CD4-positive, alpha-beta T cell (primary cell): ENCODE results near the gene ESD. TPM values are rescaled to one million over a fixed set of nuclear protein-coding genes. Genes with fewer than 3 reads are reported as not detected.

Source experiments
- ATAC-seq: fragments of 200-7000 bp; cut with Tn5 transposase; one replicate; pipeline ENCODE4 v1.10.0; 2022; ENCODE audit warnings: mild to moderate bottlenecking; ENCODE audit not compliant: poor library complexity
- CTCF ChIA-PET: fragments of 350-600 bp; sonication (Branson Sonifier 250); formaldehyde crosslinking; loops from one replicate; lab custom pipeline; 2021; ENCODE audit warnings: antibody characterized with exemption, inconsistent platforms; lab: Charles Lee
- POLR2A ChIA-PET: fragments of 350-600 bp; sonication (Branson Sonifier 250); formaldehyde crosslinking; loops from one replicate; lab custom pipeline; 2021; ENCODE audit warnings: antibody characterized with exemption, inconsistent platforms; lab: Charles Lee
- DNase-seq, 14 experiments: peaks; one replicate each; pipeline ENCODE4 v3.0.0-alpha.2; 2013 to 2020; ENCODE audit warnings: mixed read lengths in 2 of 14
- H3K27ac ChIP-seq, 2 donors: one replicate each; pipeline versions ENCODE4 v1.5.1 to v1.7.0; 2013; ENCODE audit warnings: low read length in 2 of 2, low read depth in 1 of 2, mild to moderate bottlenecking in 1 of 2
- H3K27me3 ChIP-seq, 2 experiments: 1 replicate in 1 of 2; 2 replicates in 1 of 2; pipeline versions ENCODE4 v1.6.1 to v1.7.0; 2013; ENCODE audit warnings: low read length in 2 of 2, control low read depth in 1 of 2, mild to moderate bottlenecking in 1 of 2, moderate library complexity in 1 of 2; ENCODE audit not compliant: insufficient read depth in 2 of 2, control insufficient read depth in 1 of 2
- H3K36me3 ChIP-seq: one replicate; pipeline ENCODE4 v1.6.1; 2013; ENCODE audit warnings: low read length, control low read depth; ENCODE audit not compliant: insufficient read depth
- H3K4me1 ChIP-seq: one replicate; pipeline ENCODE4 v1.6.1; 2013; ENCODE audit warnings: low read length, control low read depth; ENCODE audit not compliant: insufficient read depth
- H3K4me3 ChIP-seq: one replicate; pipeline ENCODE4 v1.5.1; 2013; ENCODE audit warnings: mild to moderate bottlenecking, low read length, moderate library complexity
- H3K9me3 ChIP-seq, 2 experiments: 1 replicate in 1 of 2; 2 replicates in 1 of 2; pipeline versions ENCODE4 v1.6.1 to v1.7.0; 2013; ENCODE audit warnings: low read length in 2 of 2, mild to moderate bottlenecking in 2 of 2, control low read depth in 1 of 2, moderate library complexity in 1 of 2; ENCODE audit not compliant: control insufficient read depth in 1 of 2, insufficient read depth in 1 of 2
- H3K27ac Mint-ChIP-seq: one replicate; pipeline ENCODE4 v1.8.0; 2020; ENCODE audit warnings: mixed read lengths
- H3K27me3 Mint-ChIP-seq: one replicate; pipeline ENCODE4 v1.8.0; 2021; ENCODE audit warnings: mixed read lengths
- H3K36me3 Mint-ChIP-seq: one replicate; pipeline ENCODE4 v1.8.0; 2021; ENCODE audit warnings: low read depth, mixed read lengths
- H3K4me1 Mint-ChIP-seq: one replicate; pipeline ENCODE4 v1.8.0; 2021; ENCODE audit warnings: low read depth, mixed read lengths
- H3K4me3 Mint-ChIP-seq: one replicate; pipeline ENCODE4 v1.8.0; 2020; ENCODE audit warnings: mild to moderate bottlenecking, mixed read lengths
- H3K9me3 Mint-ChIP-seq: one replicate; pipeline ENCODE4 v1.8.0; 2020; ENCODE audit warnings: mixed read lengths
- CTCF ChIP-seq: fragments of 200-600 bp; IDR thresholded peaks from one replicate; pipeline ENCODE4 v1.8.0; 2022; ENCODE audit warnings: antibody characterized with exemption, mild to moderate bottlenecking
- intact Hi-C, 2 experiments: fragments of 100-400 bp; cut with DNase I in 1 of 2; cut with micrococcal nuclease in 1 of 2; formaldehyde crosslinking; loops; one replicate each; pipeline versions ENCODE4 v1.15.1 to v1.9.0; 2023 to 2025; cut with DNase I, micrococcal nuclease
- total RNA-seq, 174 experiments: library from RNA in 2 of 174; stranded (reverse) in 2 of 174; gene quantifications; one replicate each; pipeline ENCODE4 v1.2.3 and lab custom pipeline; 2021 to 2026

ESD gene
- total RNA-seq, 2 experiments from 2014 or later: 30.8 to 34.1 TPM

GRCh38 chr13:46803586-46803985 lies 6.6 kb upstream of the ESD start:
- Histone ChIP-seq H3K9me3 (no peaks in the 10 kb centered on the region), H3K4me3 (no peak overlapping the region), H3K4me1 (no peaks in the 10 kb centered on the region), H3K27me3 (no peaks in the 10 kb centered on the region), H3K27ac (no peak overlapping the region), H3K36me3 (no peaks in the 10 kb centered on the region)
- Mint-ChIP-seq H3K27me3 (peaks cover 8% of the 10 kb centered on the region), H3K4me1 (no peaks in the 10 kb centered on the region), H3K9me3 (no peaks in the 10 kb centered on the region), H3K36me3 (no peaks in the 10 kb centered on the region), H3K4me3 (no peak overlapping the region), H3K27ac (no peak overlapping the region)
- CTCF ChIA-PET: no interaction called here
- intact Hi-C loops: no loop called here
- ATAC-seq (no peak), DNase-seq (no peak)
- POLR2A ChIA-PET: no interaction called here
- TF ChIP-seq CTCF: no peak

- H3K27me3 Mint-ChIP-seq: no peaks in the 10 kb centered on the region
- no peak for ATAC-seq
- H3K4me1 Mint-ChIP-seq: peaks cover 12% of the 10 kb centered on the region
- H3K27ac Mint-ChIP-seq: no peak overlapping the region
- H3K36me3 Mint-ChIP-seq: peaks cover 9% of the 10 kb centered on the region
- no peak overlapping the region for H3K4me3 ChIP-seq
- DNase-seq: no peak
- no peaks in the 10 kb centered on the region for H3K9me3 ChIP-seq
- no peak for TF ChIP-seq CTCF
- no peak overlapping the region for H3K4me3 Mint-ChIP-seq
- ChIA-PET CTCF (no interaction called here), POLR2A (interaction anchor here (0.6 to 1.0 kb wide), 2 partner anchors 9 to 11 kb away, joined by 3 read pairs; no protein-coding TSS in a partner anchor)
- H3K27ac ChIP-seq: no peak overlapping the region
- intact Hi-C loops: no loop called here
- H3K4me1 ChIP-seq: peaks cover 9% of the 10 kb centered on the region
- H3K36me3 ChIP-seq: no peaks in the 10 kb centered on the region
- no peaks in the 10 kb centered on the region for H3K9me3 Mint-ChIP-seq
- H3K27me3 ChIP-seq: no peaks in the 10 kb centered on the region
These were observed 4.9 kb upstream of the ESD start for GRCh38 chr13:46801858-46802257.

- H3K36me3 ChIP-seq: no peaks in the 10 kb centered on the region
- ATAC-seq (no peak), DNase-seq (no peak)
- no peaks in the 10 kb centered on the region for H3K27me3 ChIP-seq
- CTCF ChIA-PET: no interaction called here
- TF ChIP-seq CTCF: no peak
- intact Hi-C loops: loop anchor here in 1 of 2 experiments (5.0 to 10.0 kb wide), 2 partner anchors 1196 to 1882 kb away; no protein-coding TSS in a partner anchor
- no peaks in the 10 kb centered on the region for H3K9me3 ChIP-seq
- Mint-ChIP-seq H3K27ac (peak overlapping the region; percentile 30), H3K9me3 (no peaks in the 10 kb centered on the region), H3K4me1 (peaks cover 35% of the 10 kb centered on the region), H3K27me3 (no peaks in the 10 kb centered on the region), H3K36me3 (peaks cover 23% of the 10 kb centered on the region), H3K4me3 (peak overlapping the region; percentile 49)
- H3K4me3 ChIP-seq: no peak overlapping the region
- POLR2A ChIA-PET: no interaction called here
- no peak overlapping the region for H3K27ac ChIP-seq
- H3K4me1 ChIP-seq: peaks cover 25% of the 10 kb centered on the region
These were observed 2.2 kb upstream of the ESD start for GRCh38 chr13:46799139-46799538.
